DMS53 treated with DMSO at 0.1 percent for 48 hours (cell line): Measurements from ENCODE around the gene EML5.
"Not testable (repeated sequence)": the region's sequence is repeated elsewhere in the genome, so short reads cannot be mapped to it uniquely, and the experiment has no call there.

Source experiments
- DNase-seq: peaks from one replicate; lab custom pipeline; 2025; ENCODE audit not compliant: unreplicated experiment; lab: John Stamatoyannopoulos, UW

EML5 gene

DNA sequence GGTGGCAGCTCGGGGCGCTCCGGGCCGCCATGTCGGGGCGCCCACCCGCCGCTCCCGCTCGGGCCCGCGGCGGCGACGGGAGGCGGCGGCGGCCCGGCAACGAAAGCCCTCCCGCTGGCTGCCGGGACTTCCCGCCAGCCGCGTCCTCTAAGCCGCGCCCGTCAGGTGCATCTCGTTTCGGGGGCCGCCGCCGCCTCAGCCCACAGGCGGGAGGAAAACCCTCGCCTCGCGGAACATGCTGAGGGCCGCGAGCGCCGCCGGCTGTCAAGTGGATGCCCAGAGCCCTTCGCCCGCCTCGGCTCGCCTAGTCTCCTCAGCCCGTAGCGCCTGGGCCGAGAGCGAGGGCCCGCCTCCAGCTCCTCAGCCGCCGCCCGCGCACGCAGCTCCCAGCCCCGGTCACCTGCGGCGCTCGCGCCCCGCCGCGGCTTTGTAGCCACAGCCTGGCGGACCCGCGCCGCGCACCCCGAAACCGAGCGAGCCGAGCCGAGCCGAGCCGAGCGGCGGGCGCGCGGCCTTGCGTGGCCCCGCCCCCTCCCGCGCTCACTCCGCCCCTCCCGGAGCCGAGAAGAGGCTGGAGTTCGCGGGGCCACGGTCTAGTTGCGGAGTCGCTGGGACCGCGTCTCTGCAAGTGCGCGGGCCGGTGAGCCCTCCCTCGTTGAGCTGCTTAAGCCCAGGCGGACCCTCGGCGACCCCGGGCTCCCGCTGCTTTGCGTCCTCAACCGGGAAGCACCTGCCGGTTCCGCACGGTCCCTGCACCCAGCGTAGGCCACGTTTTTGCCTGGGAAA, at the start of gene EML5:
Gene EML5, minus strand, starts transcription at position 481 of the 786 bp plus-strand sequence. Its CDS starts 450 bp downstream, at position 31.
- peak; percentile 53 for DNase-seq

- DNase-seq: no peak
Measured at GRCh38 chr14:88842414-88842813, 49.7 kb upstream of the EML5 start.

GRCh38 chr14:88841741-88842140, 49.0 kb upstream of the EML5 start:
- DNase-seq: no peak

DNA sequence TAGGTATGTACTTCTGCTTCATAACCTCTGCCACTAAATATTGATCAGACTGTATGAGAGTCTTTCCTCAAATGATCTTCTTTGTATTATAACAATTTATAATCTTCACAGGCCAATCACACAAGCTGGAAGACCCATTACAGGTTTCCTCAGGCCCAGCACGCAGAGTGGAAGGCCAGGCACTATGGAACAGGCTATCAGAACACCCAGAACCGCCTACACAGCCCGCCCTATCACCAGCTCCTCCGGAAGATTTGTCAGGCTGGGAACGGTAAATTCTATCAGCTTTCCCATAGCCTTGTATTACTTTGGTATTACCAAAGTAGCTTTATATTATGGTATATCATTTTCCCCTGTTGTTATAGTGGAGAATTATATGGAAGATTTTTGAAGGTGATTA, 48.2 kb upstream of the EML5 start:
- no peak for DNase-seq

GRCh38 chr14:88838015-88838414, 45.3 kb upstream of the EML5 start:
- DNase-seq: no peak

- DNase-seq: no peak
Measured at GRCh38 chr14:88837495-88837894, 44.7 kb upstream of the EML5 start.

GRCh38 chr14:88835661-88836060, 42.9 kb upstream of the EML5 start:
- no peak for DNase-seq

- no peak for DNase-seq
Measured at GRCh38 chr14:88834883-88835431, 42.2 kb upstream of the EML5 start.

DNA sequence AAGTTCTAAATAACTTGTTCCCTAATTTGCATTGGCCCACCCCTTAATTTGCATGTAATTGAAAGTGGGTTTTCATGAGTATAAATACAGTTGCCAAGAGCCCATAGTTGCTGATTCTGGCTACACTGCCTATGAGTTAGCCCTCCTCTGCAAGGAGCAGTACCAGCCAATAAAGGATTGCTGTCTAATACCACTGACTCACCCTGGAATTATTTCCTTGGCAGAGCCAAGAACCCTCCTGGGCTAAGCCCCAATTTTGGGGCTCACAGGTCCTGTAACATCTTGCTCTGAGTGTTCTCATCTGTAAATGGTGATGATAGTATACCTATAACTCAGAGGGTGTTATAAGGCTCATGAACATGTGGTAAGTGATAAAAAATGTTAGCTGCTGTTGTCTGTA, 38.5 kb upstream of the EML5 start:
- no peak for DNase-seq

DNA sequence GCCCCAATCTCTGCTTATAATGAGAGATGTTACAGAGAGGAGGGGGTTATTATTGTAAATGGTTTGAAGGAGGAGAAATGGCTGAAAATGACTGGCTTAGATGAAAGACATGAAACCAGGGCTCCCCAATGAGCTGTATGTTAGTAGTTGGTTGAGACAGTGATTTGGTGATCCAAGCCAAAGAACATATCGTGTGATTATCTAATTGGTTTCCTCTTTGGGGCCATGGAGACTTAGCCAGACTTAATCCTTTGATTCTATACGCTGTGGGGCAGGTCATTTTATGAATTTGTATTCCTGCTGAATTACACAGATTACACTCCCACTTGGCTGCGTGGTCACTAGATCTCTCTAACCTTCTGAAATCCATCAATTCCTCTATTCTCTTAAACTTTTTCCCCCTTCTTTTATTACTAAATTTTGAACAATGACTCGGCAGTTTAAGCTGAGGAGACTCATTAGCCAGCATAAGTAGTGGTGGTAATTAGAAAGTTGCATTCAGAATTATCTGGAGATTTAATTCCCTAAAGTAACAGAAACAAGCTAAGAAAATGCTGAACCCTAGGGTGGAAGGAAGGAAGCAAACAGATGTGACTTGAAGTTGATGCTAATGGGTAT, 37.0 kb upstream of the EML5 start:
- DNase-seq: no peak

- no peak for DNase-seq
Measured at GRCh38 chr14:88829188-88829587, 36.4 kb upstream of the EML5 start.

GRCh38 chr14:88825503-88825902, 32.8 kb upstream of the EML5 start:
- no peak for DNase-seq

DNA sequence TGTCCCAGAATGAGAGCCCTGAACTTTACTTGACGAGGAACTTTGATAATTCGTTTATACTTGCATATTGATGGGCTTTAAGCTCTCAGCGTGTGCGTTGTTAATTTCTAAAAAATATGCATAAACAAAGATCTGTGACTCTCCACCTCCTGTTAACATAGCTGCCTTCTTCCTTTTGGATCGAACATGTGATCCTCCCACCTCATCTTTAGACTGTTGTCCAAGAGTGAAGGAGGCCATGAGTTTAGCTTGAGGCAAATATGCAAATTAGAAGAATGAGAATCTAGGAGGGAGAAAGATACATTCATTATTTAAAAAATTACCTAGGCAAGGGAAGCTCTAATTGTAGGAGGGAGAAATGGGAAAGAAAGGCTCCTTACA, 32.3 kb upstream of the EML5 start:
- no peak for DNase-seq

DNA sequence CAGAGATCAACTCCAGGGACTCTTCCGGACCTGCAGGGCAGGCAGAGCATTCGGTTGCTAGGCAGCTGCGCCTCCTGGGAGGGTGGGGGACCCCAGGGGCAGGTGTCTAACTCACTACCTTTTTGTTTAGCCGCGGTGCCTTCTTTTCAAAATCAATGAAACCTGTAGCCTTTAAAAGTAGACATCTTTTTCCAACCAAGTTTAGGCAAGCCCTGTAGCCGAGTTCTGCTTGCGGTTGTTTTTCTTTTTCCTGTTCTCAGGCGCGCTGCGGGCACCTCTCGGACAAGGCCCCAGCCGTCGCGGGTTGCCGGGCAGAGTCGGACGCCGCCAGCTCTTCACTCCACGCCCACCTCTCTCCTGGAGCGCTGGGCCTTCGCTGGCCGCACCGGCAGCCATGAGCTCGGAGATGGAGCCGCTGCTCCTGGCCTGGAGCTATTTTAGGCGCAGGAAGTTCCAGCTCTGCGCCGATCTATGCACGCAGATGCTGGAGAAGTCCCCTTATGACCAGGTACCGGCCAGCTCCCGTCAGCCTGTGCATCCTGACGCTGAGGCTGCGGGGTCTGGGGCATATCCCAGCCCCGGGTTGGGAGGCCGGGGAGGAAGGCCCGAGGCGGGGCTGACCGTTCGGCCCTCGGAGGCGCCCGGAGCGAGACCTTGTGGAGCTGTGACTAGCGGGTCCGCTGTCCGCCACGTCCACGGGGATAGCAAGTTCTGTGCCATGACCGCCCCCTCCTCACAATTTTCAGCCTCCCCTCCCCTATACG, 31.7 kb upstream of the EML5 start, which contains the start of gene TTC8:
Gene TTC8, plus strand, starts transcription at position 338 of the 764 bp plus-strand sequence. Its CDS starts 57 bp downstream, at position 395.
- DNase-seq: peak; percentile 77

- DNase-seq: no peak
Measured at GRCh38 chr14:88823968-88824313, 31.2 kb upstream of the EML5 start.

DNA sequence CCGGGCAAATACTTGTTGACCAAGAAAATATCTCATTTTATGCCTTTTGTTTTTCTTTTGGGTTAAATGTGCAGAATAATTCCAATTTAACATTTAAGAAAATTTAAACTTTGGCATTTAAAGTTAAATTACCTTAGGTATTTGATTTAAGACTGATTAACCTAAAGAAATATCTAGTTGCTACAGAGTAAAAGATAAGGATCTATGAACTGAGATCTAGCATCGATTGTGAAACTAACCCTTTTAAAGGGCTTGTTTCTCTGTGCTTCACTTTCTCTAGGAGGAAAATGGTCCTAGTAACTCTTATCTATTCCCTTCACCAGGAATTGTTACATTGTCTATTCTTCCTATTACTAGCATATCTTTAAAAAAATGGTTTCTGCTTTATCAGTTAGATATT, 29.1 kb upstream of the EML5 start:
- DNase-seq: no peak

GRCh38 chr14:88821378-88821777, 28.6 kb upstream of the EML5 start:
- DNase-seq: no peak

DNA sequence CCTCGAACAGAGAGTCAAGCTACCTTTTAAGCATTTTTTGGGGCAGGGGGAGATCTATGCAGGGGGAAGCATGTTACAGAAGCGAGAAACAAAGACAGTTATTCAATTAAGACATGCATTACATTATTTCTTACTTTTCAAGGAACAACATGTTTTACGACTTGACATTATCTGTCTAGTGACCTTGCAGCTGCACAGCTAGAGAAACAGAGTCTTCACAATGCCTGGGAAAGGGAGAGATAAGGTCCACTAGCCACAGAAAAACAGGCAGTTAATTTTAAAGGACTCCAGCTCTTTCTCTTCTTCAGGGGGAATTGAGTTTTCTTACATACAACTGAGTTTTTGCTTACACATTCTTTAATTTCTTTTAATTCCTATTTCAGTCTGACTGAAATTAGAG, 26.9 kb upstream of the EML5 start:
- not testable (repeated sequence) for DNase-seq

GRCh38 chr14:88818018-88818417, 25.3 kb upstream of the EML5 start:
- DNase-seq: no peak

- DNase-seq: no peak
Measured at GRCh38 chr14:88815980-88816379, 23.2 kb upstream of the EML5 start.

- DNase-seq: no peak
Measured at GRCh38 chr14:88808359-88808758, 15.6 kb upstream of the EML5 start.

- no peak for DNase-seq
Measured at GRCh38 chr14:88804477-88804876, 11.7 kb upstream of the EML5 start.
